Esophagus (tissue), 2 donors: ENCODE data around the gene PLCL1. TPM values are rescaled to one million over a fixed set of nuclear protein-coding genes. Genes with fewer than 3 reads are reported as not detected.

Experiments used
- H3K27ac ChIP-seq, 2 donors: one replicate each; pipeline ENCODE4 v1.5.1; 2013; ENCODE audit warnings: low read depth in 2 of 2, mild to moderate bottlenecking in 2 of 2, inconsistent platforms in 1 of 2, low read length in 1 of 2, moderate library complexity in 1 of 2
- H3K27me3 ChIP-seq, 2 donors: one replicate each; pipeline ENCODE4 v1.6.1; 2013; ENCODE audit warnings: low read length in 2 of 2, control low read depth in 1 of 2, mild to moderate bottlenecking in 1 of 2; ENCODE audit not compliant: insufficient read depth in 2 of 2, control insufficient read depth in 1 of 2
- H3K36me3 ChIP-seq, 2 donors: one replicate each; pipeline ENCODE4 v1.6.1; 2013; ENCODE audit warnings: low read length in 1 of 2; ENCODE audit not compliant: control insufficient read depth in 2 of 2, insufficient read depth in 2 of 2
- H3K4me1 ChIP-seq, 2 donors: one replicate each; pipeline ENCODE4 v1.6.1; 2013; ENCODE audit warnings: low read length in 1 of 2; ENCODE audit not compliant: control insufficient read depth in 2 of 2, insufficient read depth in 2 of 2
- H3K4me3 ChIP-seq, 2 donors: one replicate each; pipeline ENCODE4 v1.5.1; 2013; ENCODE audit warnings: low read length in 2 of 2, mild to moderate bottlenecking in 2 of 2, low read depth in 1 of 2, moderate library complexity in 1 of 2
- H3K9me3 ChIP-seq, 2 donors: one replicate each; pipeline ENCODE4 v1.6.1; 2013; ENCODE audit warnings: mild to moderate bottlenecking in 2 of 2, low read depth in 1 of 2, low read length in 1 of 2, moderate library complexity in 1 of 2; ENCODE audit not compliant: control insufficient read depth in 2 of 2, insufficient read depth in 1 of 2
- WGBS, 2 donors: extraction: QIAGEN DNeasy Blood & Tissue Kit; methylation state at CpG; one replicate each; pipeline ENCODE4 v1.1.7; 2013; 5-methylcytosine and 5-hydroxymethylcytosine counted together
- polyA plus RNA-seq, 2 donors: library from polyadenylated mRNA; stranded (reverse); fragments of 200-250 nt; gene quantifications; one replicate each; pipeline ENCODE4 v1.2.3, GENCODE V29; 2013
- donor health status: healthy with polysubstance abuse.
- donor health status: Bipolar disorder and iron deficiency.

PLCL1 gene
- polyA plus RNA-seq, 2 donors, result 0.20 to 0.59 TPM

- no peaks in the 10 kb centered on the region for H3K36me3 ChIP-seq
- no peak overlapping the region for H3K27ac ChIP-seq
- WGBS, 2 donors, result 55 to 88% methylated on average over 2 of the region's 2 CpGs
- H3K9me3 ChIP-seq, result no peaks in the 10 kb centered on the region
- no peaks in the 10 kb centered on the region for H3K4me1 ChIP-seq
- H3K27me3 ChIP-seq, result no peaks in the 10 kb centered on the region
- no peak overlapping the region for H3K4me3 ChIP-seq
These were observed 168.2 kb downstream of the PLCL1 start for GRCh38 chr2:197972587-197972986.

DNA sequence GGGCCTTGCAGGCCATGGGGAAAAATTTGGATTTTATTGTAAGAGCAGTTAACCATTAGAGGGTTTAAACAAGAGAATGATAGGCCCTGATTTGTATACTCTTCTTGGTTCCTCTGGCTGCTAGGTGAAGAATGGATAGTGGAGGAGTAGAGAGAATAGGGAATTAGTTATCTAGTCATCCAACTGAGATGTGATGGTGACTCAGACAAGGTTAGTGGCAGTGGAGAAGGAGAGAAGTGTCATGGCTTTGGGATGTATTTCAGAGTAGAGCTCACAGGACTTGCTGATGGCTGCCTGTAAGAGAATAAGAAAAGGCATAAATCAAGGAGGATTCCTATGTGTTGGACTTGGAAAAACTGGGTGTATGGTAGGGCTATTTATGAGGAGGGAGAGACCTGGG is 169.4 kb downstream of the PLCL1 start:
- H3K27ac ChIP-seq, result no peak overlapping the region
- H3K27me3 ChIP-seq, result no peaks in the 10 kb centered on the region
- no peaks in the 10 kb centered on the region for H3K9me3 ChIP-seq
- H3K36me3 ChIP-seq, result no peaks in the 10 kb centered on the region
- H3K4me1 ChIP-seq, result no peaks in the 10 kb centered on the region
- H3K4me3 ChIP-seq, result no peak overlapping the region

DNA sequence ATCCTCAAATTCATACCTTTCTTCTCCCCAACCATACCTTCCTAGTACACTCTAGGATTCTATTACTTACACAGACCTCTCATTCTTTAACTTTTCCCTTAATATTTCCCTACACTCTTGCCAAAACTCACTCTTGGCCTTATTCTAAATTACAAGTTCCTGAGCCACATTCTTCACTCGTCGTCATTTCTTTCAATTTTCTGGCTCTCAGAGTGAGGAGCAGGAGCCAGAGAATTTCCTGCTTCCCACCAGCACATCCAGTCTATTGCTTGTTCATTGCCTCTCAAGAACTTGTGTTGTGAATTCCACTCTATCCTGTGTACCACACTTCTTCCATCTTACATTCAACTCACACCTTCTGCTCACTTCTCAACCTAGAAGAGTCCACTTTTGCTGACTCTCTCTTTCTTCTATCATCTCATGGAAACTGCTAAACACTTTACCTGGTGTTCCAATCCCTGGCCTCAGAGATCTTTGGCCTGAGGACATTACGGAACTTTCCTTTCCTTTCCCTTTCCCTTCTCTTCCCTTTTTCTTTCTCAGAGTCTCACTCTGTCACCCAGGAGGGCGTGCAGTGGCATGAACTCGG is 171.6 kb downstream of the PLCL1 start:
- Histone ChIP-seq H3K4me3 (no peak overlapping the region), H3K27ac (no peak overlapping the region), H3K9me3 (no peaks in the 10 kb centered on the region), H3K36me3 (no peaks in the 10 kb centered on the region), H3K4me1 (no peaks in the 10 kb centered on the region), H3K27me3 (no peaks in the 10 kb centered on the region)
- 63 to 70% methylated on average over 5 of the region's 5 CpGs for WGBS, 2 donors

GRCh38 chr2:197978971-197979370 is 174.6 kb downstream of the PLCL1 start:
- no peaks in the 10 kb centered on the region for H3K9me3 ChIP-seq
- H3K27me3 ChIP-seq, result no peaks in the 10 kb centered on the region
- H3K4me3 ChIP-seq, result no peak overlapping the region
- H3K27ac ChIP-seq, result no peak overlapping the region
- H3K36me3 ChIP-seq, result no peaks in the 10 kb centered on the region
- 81 to 84% methylated on average over 4 of the region's 4 CpGs for WGBS, 2 donors
- no peaks in the 10 kb centered on the region for H3K4me1 ChIP-seq

GRCh38 chr2:197982565-197982964 is 178.2 kb downstream of the PLCL1 start:
- 92% methylated on average over 2 of the region's 2 CpGs for WGBS, 2 donors
- Histone ChIP-seq H3K27me3 (no peaks in the 10 kb centered on the region), H3K4me3 (no peak overlapping the region), H3K27ac (no peak overlapping the region), H3K9me3 (no peaks in the 10 kb centered on the region), H3K4me1 (peaks cover 0 to 2% of the 10 kb centered on the region in 2 donors), H3K36me3 (no peaks in the 10 kb centered on the region)

GRCh38 chr2:197985029-197985638 is 180.7 kb downstream of the PLCL1 start:
- Histone ChIP-seq H3K4me1 (peaks cover 0 to 2% of the 10 kb centered on the region in 2 donors), H3K27ac (no peak overlapping the region), H3K9me3 (no peaks in the 10 kb centered on the region), H3K4me3 (no peak overlapping the region), H3K27me3 (no peaks in the 10 kb centered on the region), H3K36me3 (no peaks in the 10 kb centered on the region)
- WGBS, 2 donors, result 89 to 94% methylated on average over 2 of the region's 2 CpGs

- Histone ChIP-seq H3K27me3 (no peaks in the 10 kb centered on the region), H3K9me3 (no peaks in the 10 kb centered on the region), H3K4me1 (peaks cover 0 to 2% of the 10 kb centered on the region in 2 donors), H3K27ac (no peak overlapping the region), H3K36me3 (no peaks in the 10 kb centered on the region), H3K4me3 (no peak overlapping the region)
- WGBS, 2 donors, result 58 to 62% methylated on average over 3 of the region's 3 CpGs
These were observed 182.6 kb downstream of the PLCL1 start for GRCh38 chr2:197986977-197987376.

DNA sequence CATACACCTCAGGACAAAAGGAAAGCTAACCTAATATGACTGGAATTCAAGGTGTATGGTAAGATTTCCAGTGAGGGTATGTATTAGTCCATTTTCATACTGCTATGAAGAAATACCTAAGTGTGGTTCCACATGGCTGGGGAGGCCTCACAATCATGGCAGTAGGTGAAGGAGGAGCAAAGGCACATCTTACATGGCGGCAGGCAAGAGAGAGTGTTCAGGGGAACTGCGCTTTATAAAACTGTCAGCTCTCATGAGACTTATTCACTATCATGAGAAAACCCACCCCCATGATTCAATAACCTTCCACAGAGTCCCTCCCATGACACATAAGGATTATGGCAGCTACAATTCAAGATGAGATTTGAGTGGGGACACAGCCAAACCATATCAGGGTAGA is 186.0 kb downstream of the PLCL1 start:
- WGBS, 2 donors, result 97 to 100% methylated on average over 2 of the region's 2 CpGs
- H3K27ac ChIP-seq, result no peak overlapping the region
- H3K4me1 ChIP-seq, result peaks cover 0 to 2% of the 10 kb centered on the region in 2 donors
- H3K36me3 ChIP-seq, result no peaks in the 10 kb centered on the region
- H3K9me3 ChIP-seq, result no peaks in the 10 kb centered on the region
- no peaks in the 10 kb centered on the region for H3K27me3 ChIP-seq
- H3K4me3 ChIP-seq, result no peak overlapping the region

DNA sequence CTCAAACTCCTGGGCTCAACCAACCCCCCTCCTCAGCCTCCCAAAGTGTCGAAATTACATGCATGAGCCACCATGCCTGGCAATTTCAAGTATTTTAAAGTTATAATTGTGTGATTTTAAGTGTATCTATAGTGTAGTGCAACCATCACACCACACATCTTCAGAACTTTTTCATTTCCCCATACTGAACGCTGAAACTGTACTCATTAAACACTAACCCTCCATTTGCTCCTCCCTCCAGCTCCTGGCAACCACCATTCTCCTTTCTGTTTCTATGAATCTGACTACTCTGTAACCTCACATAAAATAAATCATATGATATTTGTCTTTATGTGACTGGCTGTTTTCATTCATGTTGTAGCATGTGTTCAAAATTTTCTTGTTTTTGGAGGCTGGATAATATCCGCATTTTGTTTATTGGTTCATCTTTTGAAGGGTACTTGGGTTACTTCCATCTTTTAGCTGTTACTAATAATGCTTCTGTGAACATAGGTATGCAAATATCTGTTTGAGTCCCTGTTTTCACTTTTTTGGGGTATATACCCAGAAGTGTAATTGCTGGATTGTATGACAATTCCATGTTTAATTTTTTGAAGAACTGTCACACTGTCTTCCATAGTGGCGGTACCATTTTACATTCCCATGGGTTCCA is 188.2 kb downstream of the PLCL1 start:
- 75 to 80% methylated on average over 4 of the region's 4 CpGs for WGBS, 2 donors
- Histone ChIP-seq H3K27me3 (no peaks in the 10 kb centered on the region), H3K4me1 (no peaks in the 10 kb centered on the region), H3K4me3 (no peak overlapping the region), H3K9me3 (no peaks in the 10 kb centered on the region), H3K27ac (no peak overlapping the region), H3K36me3 (no peaks in the 10 kb centered on the region)

DNA sequence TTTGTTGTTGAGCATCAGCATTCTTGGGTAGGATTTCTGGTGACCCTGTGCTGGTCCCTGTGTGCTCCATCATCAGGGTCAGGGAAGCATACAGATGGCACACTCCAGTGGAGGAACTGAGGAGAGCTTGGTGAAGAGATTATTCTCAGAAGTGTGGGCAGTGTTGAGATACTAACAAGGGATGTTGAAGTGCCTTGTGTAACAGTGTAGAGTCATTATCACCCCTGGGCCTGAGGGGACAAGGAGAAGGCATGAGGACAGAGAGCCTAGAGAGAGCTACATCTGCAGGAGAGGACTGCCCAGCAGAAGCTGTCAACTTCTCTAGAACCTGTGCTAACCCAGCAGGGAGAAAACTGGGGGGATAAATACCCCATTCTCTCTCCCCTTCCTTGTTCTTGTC is 189.0 kb downstream of the PLCL1 start:
- Histone ChIP-seq H3K4me3 (no peak overlapping the region), H3K27ac (no peak overlapping the region), H3K9me3 (no peaks in the 10 kb centered on the region), H3K27me3 (no peaks in the 10 kb centered on the region), H3K4me1 (no peaks in the 10 kb centered on the region), H3K36me3 (no peaks in the 10 kb centered on the region)
